SK-N-SH (cell line): ENCODE results near the gene TADA3.

ENCODE experiments used
- ELF1 ChIP-seq: IDR thresholded peaks from 2 replicates; pipeline ENCODE4 v1.4.0; 2012
- JUND ChIP-seq: IDR thresholded peaks from 2 replicates; pipeline ENCODE4 v1.4.0; 2012
- TF ChIP-seq, protein P1 (sequence below): fragments of 200-600 bp; sonication (generic); IDR thresholded peaks from 2 replicates; pipeline ENCODE4 v1.6.1; 2017; ENCODE audit warnings: antibody characterized with exemption, mild to moderate bottlenecking, moderate library complexity

- TF ChIP-seq, protein P1, sequence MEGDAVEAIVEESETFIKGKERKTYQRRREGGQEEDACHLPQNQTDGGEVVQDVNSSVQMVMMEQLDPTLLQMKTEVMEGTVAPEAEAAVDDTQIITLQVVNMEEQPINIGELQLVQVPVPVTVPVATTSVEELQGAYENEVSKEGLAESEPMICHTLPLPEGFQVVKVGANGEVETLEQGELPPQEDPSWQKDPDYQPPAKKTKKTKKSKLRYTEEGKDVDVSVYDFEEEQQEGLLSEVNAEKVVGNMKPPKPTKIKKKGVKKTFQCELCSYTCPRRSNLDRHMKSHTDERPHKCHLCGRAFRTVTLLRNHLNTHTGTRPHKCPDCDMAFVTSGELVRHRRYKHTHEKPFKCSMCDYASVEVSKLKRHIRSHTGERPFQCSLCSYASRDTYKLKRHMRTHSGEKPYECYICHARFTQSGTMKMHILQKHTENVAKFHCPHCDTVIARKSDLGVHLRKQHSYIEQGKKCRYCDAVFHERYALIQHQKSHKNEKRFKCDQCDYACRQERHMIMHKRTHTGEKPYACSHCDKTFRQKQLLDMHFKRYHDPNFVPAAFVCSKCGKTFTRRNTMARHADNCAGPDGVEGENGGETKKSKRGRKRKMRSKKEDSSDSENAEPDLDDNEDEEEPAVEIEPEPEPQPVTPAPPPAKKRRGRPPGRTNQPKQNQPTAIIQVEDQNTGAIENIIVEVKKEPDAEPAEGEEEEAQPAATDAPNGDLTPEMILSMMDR: no peak
- TF ChIP-seq ELF1 (no peak), JUND (no peak)
Measured at GRCh38 chr3:9767418-9767817, 24.9 kb downstream of the TADA3 start.
